ENCODE data around the gene VCL.
A peak's percentile ranks its signal among the peaks of the same experiment; 100 is the strongest.

VCL gene

DNA sequence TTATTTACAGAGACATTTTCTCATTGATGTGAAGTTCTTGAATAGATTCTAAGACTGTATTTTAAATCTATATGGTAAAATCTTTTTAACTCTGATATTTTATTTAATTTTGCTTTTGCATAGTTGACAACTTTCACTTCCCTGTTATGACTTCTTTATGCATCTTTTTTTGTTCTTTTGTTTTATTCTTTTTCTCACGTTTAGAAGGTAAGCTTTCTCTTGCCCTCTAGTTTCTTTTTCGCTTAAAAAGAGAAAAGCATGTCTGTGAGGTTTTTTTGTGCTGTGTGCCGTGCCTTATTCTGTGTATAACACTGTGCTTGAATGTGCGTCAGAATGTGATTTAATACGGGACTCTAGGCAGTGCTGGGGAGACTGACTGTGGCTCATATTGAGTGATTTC, 78.0 kb downstream of the VCL start:
- DNase-seq (ENCODE audit: low read depth, low spot score), result no peak

DNA sequence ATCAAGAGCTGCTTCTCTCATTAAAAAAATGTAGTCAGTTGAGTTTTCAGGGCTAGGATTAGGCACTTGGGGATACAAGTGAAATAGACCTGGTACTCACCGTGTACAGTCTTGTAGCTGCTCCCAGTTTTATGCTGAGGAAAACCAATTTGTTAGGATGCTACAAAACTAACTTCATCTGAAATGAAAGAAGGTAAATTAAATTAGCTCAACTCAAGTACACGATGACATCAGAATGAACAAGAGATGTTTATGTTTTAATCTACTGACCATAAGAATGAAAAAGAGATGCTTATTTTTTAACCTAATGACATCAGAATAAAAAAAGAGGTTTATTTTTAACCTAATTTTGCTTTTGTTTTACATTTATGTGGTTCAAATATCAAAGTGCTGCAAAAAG, 79.0 kb downstream of the VCL start:
- DNase-seq (ENCODE audit: low read depth, low spot score), result no peak

DNA sequence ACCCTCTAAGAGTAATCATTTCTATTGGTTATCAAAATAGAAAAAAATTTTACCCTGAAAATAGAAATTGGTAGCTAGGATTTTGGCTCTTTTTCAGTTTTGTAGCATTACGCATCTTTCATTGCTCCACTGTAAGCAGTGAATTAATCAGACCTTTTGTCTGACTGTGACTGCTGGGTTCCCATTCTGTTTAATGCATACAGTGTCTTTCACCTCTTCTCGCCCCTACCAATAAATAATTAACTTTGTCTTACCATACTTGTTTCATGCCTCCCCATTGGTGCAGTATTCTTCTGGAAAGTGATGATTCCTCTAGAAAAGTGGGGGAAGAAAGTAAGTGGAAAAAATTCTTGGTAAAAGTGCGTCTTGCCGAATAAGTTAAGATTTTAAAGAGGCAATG, 79.5 kb downstream of the VCL start:
- no peak for DNase-seq (ENCODE audit: low read depth, low spot score)

DNA sequence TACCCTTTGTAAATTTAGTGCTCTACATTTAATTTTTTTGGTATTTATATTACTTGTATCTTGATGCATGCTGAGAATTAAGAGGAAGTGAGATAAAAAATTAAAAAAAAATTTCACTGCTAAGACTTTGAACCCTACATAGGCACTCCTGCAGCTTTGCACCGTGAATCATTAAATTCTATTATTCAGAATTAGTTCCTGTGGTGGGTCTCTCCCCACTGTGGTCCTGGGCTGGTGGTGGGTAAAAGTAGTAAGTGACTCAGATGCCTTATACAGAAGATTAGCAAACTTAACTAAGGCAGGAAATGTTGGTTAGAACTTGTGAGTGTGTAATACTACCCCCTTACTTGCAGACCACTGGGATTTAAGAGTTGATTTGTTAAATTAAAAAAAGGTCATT, 80.1 kb downstream of the VCL start:
- no peak for DNase-seq (ENCODE audit: low read depth, low spot score)

DNA sequence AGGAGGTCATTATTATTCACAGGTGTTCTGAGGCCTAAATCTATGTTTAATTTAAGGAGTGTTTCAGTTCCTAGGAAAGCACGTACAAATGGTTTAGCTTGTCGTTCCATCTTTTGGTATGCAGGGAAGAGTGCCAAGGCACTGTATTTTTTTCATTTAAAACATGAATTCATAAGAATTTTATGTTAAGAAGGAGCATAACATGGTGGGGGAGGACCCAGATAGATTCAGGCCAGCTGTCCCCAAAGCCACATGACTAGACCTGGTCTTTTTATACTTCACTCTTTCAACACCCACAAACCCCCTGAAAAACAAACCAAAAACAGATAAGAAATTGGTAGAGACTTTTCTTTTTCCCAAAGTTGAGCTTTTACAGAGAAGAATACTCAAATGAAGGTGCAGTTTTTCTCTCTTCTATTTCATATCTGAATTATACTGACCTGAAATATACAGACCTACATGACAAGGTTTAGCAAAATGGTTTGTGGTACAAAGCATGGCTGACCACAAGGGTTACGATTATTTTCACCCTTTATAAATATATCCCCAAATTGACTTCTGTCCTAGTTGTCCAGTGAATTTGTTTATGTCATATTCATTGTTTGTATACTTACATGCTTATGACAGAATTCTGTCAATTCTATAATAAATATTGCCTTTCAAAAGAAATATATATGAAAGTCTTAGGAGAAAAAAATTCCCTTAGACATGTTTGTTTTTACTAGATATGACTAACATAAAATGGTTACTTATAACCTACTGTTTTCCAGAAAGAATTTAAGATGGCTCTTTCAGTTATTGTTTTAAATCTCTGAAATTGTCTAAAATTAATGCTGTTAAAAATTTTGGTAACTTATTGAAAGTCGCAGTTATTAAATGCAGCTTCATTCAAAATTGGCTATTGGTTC, 81.4 kb downstream of the VCL start:
- DNase-seq (ENCODE audit: low read depth, low spot score), result no peak

DNA sequence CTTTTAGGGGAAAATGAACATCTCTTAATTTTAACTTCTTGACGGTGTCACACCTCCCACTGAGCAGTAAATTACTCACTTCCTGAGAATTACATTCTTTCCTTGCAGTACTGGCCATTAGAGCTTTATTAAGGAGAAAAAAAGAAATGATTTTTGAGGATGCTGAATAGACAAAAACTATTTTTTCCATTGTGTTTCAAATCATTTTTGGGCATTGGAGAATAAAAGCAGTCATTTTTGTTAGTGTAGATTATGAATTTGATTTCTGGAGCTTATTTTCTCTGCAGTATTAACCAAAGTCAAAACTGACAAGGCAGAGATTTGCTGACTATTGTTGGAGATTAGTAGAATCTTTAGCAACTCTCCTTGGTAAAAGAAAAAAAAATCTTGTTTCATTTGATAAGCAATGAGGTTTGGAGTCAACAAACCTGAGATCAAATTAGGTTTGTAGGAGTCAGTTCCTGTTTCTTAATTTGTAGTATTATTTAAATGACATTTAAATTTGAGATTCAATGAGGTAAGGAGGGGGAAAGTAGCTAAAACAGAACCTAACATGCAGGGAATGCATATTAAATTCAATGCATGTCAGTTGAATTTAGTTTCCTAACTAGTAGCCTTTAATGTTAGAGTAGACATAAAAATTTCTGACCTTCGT, 82.1 kb downstream of the VCL start:
- no peak for DNase-seq (ENCODE audit: low read depth, low spot score)

DNA sequence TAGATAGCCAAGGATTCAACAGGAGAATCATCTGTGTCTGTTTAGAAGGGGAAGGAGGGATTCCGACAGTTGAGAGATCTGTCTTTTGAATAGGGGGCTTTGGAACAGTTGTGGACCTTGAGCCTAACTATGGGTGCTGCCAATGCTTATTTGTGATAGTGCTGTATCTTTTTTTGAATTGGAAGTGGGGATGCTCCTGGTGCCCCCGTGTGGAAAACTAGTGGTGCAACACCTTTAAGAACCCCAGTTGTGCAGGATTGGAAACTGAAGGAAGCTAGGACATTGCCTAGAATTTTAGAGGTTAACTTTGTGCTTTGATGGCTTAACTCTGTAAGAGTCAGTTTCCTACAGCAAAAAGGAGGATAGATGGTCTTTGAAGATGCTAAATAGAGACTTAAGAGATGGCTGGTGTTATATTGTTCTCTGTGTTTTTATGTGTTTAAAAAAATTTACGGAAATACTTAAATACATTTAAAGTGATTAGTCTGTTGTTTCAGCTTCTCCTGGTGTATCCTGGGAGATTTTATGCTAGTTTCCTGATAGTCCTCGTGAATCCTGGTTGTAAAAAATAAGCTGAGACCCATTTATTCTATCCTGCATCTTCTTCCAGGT, 83.4 kb downstream of the VCL start:
- DNase-seq (ENCODE audit: low read depth, low spot score), result peak; percentile 36

DNA sequence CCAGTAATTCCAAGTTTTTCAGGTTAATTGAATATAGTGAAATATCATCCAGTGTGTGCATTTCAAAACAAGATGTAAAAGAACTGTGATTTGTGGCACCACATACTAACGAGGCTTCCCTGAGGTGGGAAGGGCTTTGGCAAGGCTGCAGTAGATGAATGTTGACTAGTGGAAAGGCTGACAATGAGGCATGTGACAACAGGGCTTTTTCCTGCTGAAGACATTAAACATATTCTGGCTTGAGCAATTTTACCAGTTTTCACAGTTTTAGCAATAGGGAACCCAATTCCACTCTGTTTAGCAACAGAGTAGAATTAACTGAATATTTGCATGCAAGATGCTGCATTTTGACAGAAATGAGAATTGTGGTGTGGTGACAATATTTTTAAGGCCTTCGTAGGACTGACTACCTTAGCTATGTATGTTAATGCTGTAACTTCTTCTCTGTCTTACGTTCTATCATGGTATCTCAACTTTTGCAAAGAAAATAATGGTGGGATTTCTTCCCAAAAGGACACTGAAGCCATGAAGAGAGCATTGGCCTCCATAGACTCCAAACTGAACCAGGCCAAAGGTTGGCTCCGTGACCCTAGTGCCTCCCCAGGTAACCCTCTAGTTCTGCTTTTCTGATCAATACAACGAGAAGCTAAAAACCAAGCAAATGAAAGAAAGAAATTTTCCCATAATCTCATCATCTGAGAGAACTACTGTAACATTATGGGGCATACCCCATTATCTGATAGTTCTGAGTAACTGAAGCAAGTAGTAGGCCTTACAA, 84.2 kb downstream of the VCL start:
- DNase-seq (ENCODE audit: low read depth, low spot score), result no peak

DNA sequence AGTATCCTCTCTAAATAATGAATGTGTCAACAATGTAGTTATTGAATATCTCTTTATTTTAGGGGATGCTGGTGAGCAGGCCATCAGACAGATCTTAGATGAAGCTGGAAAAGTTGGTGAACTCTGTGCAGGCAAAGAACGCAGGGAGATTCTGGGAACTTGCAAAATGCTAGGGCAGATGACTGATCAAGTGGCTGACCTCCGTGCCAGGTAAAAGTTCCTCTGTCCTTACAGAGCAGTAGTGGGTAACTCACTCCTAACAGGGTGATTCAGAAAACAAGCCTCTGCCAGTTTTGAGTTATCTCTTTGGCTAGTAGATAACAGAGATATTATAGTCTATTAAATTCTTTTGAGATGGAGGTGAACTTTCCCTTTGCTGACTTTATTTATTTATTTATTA, 85.4 kb downstream of the VCL start:
- no peak for DNase-seq (ENCODE audit: low read depth, low spot score)

DNA sequence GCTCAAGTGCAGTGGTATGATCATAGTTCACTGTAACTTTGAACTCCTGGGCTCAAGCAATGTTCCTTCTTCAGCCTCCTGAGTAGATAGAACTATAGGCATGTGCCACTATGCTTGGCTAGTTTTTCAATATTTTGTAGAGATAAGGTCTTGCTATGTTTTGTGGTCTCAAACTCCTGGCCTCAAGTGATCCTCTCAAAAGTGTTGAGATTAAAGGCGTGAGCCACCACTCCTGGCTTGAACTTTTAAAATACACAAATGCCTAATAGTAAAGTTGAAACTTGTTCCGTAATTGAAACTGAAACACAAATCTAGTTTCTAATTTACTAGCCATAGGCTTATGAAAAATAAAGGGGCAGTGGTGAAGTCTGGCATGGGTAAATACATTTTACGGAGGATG, 87.0 kb downstream of the VCL start:
- DNase-seq (ENCODE audit: low read depth, low spot score), result no peak

DNA sequence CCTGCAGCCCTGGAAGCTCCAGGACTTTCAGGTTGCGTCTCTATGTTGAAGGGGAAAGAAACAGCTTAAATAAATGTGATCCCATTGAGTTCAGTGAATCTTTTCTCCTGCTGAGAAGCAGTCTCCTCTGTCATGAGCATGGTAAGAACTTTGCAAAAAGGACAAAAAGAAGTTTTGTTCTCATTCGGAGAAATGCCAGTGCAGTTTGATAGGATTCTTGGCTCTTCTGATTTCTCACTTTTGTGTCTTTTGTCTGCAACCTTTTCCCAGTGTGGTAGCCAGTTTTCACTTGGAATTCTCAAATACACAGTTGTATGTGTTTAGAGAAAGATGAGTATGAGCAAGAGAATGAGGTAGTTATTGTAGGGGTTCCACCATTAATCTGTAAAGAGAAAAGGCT, 88.4 kb downstream of the VCL start:
- no peak for DNase-seq (ENCODE audit: low read depth, low spot score)

DNA sequence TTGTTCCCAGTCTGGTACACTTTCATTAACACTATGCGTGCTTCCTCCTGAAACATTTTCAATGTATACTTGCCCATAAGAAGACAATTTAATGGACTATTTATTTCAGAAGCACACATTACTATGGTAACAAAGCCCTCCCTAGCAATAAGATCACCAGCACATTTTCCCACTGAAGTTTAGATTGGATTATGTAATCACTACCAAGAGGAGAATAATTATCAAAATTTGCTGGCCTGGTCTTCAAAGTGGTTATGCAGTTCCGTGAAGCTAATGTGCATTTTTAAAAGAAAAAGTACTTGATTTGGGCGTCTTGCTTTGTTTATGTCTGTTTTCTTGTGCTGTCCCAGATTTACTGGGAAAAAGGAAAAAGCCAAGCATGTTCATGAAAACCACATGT, 90.8 kb downstream of the VCL start:
- DNase-seq (ENCODE audit: low read depth, low spot score), result no peak

DNA sequence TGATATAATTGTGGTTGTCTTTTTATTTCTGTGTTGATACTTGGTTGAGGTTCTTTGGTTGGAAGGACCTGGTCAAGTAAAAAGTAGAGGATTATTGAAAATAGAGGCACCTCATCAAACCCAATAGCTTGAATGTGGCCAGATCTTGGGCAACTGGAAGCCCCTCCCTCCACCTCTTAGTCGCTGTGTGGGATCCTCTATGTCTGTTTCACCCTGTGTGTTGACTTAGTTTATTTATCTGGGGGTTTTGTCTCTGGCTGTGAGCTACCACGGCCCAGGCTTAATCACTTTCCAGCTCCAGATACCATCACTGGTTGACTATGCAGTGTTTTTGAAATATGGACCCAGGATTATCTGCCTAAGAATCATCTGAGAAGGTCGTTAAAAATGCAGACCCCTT, 94.5 kb downstream of the VCL start:
- DNase-seq (ENCODE audit: low read depth, low spot score), result no peak

DNA sequence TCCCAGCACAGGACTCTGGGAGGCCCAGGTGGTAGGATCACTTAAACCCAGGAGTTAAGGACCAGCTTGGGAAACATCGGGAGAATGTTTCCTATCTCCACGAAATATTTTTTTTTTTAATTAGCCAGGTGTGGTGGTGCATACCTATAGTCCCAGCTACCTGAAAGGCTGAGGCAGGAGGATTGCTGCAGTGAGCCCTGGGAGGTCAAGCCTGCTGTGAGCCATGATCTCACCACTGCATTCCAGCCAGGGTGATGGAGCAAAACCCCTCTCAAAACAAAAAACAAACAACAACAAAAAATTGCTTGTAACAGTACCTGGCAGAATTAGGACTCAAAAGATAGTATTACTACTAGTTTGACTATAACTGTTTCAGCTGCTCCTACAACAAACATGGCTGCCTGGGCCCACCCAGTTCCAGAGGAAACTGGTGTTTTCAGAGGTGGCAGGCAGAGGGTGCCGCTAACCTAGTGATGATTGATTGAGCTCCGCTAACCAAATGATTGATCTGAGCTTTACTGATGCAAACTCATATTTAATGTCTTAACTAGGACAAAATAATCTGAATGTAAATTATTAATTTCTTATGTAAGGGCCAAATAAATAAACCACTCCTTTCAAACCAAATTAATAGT, 95.7 kb downstream of the VCL start:
- DNase-seq (ENCODE audit: low read depth, low spot score), result no peak

DNA sequence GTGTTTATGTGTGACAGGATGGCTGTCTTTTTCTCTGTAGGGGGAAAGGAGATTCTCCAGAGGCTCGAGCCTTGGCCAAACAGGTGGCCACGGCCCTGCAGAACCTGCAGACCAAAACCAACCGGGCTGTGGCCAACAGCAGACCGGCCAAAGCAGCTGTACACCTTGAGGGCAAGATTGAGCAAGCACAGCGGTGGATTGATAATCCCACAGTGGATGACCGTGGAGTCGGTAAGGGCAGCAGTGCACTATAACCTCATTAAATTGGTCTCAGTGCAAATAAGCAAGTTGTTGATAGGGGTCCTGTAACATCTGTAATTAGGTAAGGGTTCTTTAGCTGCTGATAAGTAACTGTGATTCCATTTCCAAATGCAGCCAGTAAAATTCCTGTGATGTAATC, 96.3 kb downstream of the VCL start:
- no peak for DNase-seq (ENCODE audit: low read depth, low spot score)

DNA sequence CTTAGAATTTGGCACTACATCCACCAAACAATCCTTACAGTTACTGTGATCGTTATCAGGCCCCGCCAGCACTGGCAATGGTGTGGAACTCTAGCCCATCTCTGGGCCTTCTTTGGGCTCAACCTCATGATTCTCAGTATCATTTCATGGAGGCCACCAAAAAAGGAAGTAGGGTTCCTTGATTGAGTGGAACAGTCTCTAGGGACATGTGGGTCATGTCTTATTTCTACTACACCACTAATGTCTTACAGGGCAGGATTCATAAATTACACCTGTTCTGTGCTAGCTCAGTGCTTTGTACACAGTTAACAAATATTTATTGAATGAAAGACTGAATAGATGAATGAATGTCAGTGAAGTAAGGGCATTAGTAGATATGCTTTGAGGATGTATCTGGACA, 98.9 kb downstream of the VCL start:
- DNase-seq (ENCODE audit: low read depth, low spot score), result no peak

DNA sequence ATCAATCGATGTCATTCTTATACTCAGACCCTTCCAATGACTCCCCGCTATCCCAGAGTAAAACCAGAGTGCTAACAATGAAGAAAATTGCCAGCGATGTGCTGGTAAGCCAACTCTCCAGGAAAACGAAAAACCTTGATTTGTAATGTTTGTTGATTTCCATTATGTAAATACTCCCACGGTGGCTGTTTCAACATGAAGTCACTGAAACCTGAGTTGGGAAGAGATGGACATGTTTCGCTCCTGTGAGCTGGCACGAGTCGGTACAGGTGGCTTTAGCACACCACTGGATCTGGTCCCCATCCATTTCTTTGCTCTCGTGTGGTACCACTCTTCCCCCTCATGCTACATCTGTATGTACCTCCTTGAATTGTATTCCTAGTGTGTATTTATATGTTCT, 99.9 kb downstream of the VCL start:
- no peak for DNase-seq (ENCODE audit: low read depth, low spot score)

DNA sequence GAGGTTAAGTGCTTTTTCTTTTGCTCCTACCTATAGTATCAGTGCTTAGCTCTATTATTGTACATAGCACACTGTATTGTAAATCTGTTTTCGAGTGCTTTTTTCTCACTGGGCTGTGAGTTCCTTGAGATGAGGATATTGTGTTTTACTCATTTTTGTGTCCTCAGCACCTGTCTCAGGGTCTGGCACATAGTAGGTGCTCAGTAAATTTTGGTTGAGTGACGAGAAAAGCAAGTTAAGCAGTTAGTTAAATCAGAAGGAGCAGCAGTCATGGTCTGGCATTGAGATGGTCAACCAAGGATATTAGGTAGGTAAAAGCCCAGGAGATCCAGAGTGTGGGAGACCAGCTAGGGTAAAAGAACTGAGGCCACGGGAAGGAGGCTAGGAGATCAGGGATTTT, 101.5 kb downstream of the VCL start:
- no peak for DNase-seq (ENCODE audit: low read depth, low spot score)

DNA sequence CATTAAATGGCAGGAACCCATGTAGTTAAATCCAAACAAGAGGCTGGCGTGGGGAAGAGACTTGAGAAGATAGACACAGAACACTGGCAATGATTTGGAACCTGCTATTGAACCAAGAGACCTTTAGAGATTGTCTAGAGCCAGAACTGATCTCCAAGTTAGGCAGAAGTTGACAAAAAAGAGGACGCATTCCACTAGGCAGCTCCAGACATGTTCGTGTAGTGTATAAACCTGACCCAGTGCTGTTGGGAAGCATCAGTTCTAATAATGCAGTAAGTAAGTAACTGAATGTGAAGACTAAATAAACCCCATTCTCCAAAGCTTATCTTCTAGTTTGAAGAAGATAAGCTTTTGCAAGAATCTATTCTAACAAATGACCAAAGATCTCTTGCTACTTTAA, 101.9 kb downstream of the VCL start:
- DNase-seq (ENCODE audit: low read depth, low spot score), result no peak

DNA sequence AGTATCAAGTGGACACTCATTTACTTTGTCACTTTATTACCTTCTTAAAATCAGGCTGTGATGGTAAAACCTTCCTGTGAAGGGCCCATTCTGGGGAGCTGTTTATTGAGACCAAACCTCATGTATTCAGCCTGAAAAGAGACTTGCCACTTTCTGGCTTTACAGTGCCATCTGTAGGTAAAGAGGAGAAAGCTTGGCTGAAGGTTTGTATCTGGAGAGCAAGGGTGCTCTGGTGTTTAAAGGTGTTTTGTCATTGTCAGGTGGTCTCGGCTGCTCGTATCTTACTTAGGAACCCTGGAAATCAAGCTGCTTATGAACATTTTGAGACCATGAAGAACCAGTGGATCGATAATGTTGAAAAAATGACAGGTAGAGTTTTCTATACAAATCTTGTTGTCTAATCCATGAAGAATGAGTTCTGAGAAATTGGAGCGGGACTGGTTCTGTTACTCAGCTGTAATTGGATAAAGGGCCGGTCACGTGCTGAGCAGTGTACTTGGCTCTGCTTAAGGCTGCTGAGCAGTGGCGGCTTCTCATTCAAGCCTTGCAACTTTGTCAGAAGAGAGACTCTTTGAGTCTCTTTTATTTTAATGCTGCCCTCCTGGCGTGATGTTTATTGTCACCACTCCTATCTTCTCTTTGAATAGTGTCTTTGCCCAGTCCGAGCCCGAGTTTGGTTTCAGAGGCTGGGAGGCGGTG, 105.8 kb downstream of the VCL start:
- no peak for DNase-seq (ENCODE audit: low read depth, low spot score)

DNA sequence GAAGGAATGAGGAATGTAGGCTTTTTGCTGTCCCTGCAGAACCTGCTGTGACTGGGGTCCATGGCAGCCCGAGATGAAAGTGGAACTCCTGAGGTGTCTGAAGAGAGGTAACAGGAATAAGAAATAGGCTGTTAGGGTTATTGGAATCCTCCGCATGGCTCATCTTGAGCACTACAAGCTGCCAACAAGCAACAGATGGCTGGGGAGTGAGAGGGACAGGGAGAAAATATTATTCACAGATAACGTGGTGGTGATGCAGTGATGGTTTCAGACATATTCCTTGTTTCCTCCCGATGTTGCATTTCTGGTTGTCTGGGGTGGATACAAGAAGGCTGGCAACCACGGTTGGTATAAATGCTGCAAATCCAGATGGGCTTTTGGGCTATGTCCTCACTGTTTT, 106.6 kb downstream of the VCL start:
- no peak for DNase-seq (ENCODE audit: low read depth, low spot score)
